ENCODE measurements around the gene GRIA1. TPM values are rescaled to one million over a fixed set of nuclear protein-coding genes. Genes with fewer than 3 reads are reported as not detected.

The GRIA1 gene
- total RNA-seq, 2 donors from 2014 or later: 1.2 TPM; not detected in 1

- H3K27me3 ChIP-seq (ENCODE audit: control insufficient read depth, insufficient read depth, low read length, poor library complexity, severe bottlenecking): no peaks in the 10 kb centered on the region
- Mint-ChIP-seq H3K36me3 (ENCODE audit: low read depth) (no peaks in the 10 kb centered on the region), H3K4me1 (peaks cover 2% of the 10 kb centered on the region), H3K4me3 (no peak overlapping the region), H3K27ac (no peak overlapping the region), H3K27me3 (ENCODE audit: insufficient read depth) (no peaks in the 10 kb centered on the region), H3K9me3 (no peaks in the 10 kb centered on the region)
- H3K4me1 ChIP-seq (ENCODE audit: control insufficient read depth, insufficient read depth, low read length): no peaks in the 10 kb centered on the region
- no peak for DNase-seq
- no peak overlapping the region for H3K9ac ChIP-seq (ENCODE audit: extremely low read depth, low read length, poor library complexity, severe bottlenecking)
- TF ChIP-seq, protein P1, sequence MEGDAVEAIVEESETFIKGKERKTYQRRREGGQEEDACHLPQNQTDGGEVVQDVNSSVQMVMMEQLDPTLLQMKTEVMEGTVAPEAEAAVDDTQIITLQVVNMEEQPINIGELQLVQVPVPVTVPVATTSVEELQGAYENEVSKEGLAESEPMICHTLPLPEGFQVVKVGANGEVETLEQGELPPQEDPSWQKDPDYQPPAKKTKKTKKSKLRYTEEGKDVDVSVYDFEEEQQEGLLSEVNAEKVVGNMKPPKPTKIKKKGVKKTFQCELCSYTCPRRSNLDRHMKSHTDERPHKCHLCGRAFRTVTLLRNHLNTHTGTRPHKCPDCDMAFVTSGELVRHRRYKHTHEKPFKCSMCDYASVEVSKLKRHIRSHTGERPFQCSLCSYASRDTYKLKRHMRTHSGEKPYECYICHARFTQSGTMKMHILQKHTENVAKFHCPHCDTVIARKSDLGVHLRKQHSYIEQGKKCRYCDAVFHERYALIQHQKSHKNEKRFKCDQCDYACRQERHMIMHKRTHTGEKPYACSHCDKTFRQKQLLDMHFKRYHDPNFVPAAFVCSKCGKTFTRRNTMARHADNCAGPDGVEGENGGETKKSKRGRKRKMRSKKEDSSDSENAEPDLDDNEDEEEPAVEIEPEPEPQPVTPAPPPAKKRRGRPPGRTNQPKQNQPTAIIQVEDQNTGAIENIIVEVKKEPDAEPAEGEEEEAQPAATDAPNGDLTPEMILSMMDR (conservative IDR thresholded peaks at IDR 0.05): no peak
- H3K27ac ChIP-seq (ENCODE audit: low read depth, low read length): no peak overlapping the region
- H3K4me3 ChIP-seq (ENCODE audit: low read length): no peak overlapping the region
- H3K9me3 ChIP-seq (ENCODE audit: control insufficient read depth, low read length): peaks cover 3% of the 10 kb centered on the region
- 67 to 69% methylated on average over 1 of the region's 1 CpG for WGBS, 2 experiments (ENCODE audit: insufficient coverage in 1 of 2, insufficient read length in 1 of 2)
- H3K36me3 ChIP-seq (ENCODE audit: control insufficient read depth, insufficient read depth, low read length): no peaks in the 10 kb centered on the region
Measured at GRCh38 chr5:153562189-153562588, 71.7 kb downstream of the GRIA1 start.

GRCh38 chr5:153565822-153566221 lies 75.4 kb downstream of the GRIA1 start:
- Histone ChIP-seq H3K27me3 (ENCODE audit: control insufficient read depth, insufficient read depth, low read length, poor library complexity, severe bottlenecking) (no peaks in the 10 kb centered on the region), H3K9ac (ENCODE audit: extremely low read depth, low read length, poor library complexity, severe bottlenecking) (no peak overlapping the region), H3K27ac (ENCODE audit: low read depth, low read length) (no peak overlapping the region), H3K4me1 (ENCODE audit: control insufficient read depth, insufficient read depth, low read length) (no peaks in the 10 kb centered on the region), H3K36me3 (ENCODE audit: control insufficient read depth, insufficient read depth, low read length) (no peaks in the 10 kb centered on the region), H3K9me3 (ENCODE audit: control insufficient read depth, low read length) (no peaks in the 10 kb centered on the region), H3K4me3 (ENCODE audit: low read length) (no peak overlapping the region)
- Mint-ChIP-seq H3K4me3 (no peak overlapping the region), H3K4me1 (peaks cover 2% of the 10 kb centered on the region), H3K9me3 (no peaks in the 10 kb centered on the region), H3K27ac (no peak overlapping the region), H3K27me3 (ENCODE audit: insufficient read depth) (no peaks in the 10 kb centered on the region), H3K36me3 (ENCODE audit: low read depth) (no peaks in the 10 kb centered on the region)
- 73% methylated on average over 1 of the region's 1 CpG; no CpG with 5 or more reads in 1 of the 2 experiments for WGBS, 2 experiments (ENCODE audit: insufficient coverage in 1 of 2, insufficient read length in 1 of 2)
- TF ChIP-seq, protein P1 (conservative IDR thresholded peaks at IDR 0.05): no peak
- DNase-seq: no peak

GRCh38 chr5:153569036-153569435 lies 78.6 kb downstream of the GRIA1 start:
- no peaks in the 10 kb centered on the region for H3K4me1 ChIP-seq (ENCODE audit: control insufficient read depth, insufficient read depth, low read length)
- no peak overlapping the region for H3K4me3 ChIP-seq (ENCODE audit: low read length)
- H3K27ac ChIP-seq (ENCODE audit: low read depth, low read length): no peak overlapping the region
- H3K4me3 Mint-ChIP-seq: no peak overlapping the region
- H3K36me3 ChIP-seq (ENCODE audit: control insufficient read depth, insufficient read depth, low read length): no peaks in the 10 kb centered on the region
- no peak for DNase-seq
- no peaks in the 10 kb centered on the region for H3K36me3 Mint-ChIP-seq (ENCODE audit: low read depth)
- no peaks in the 10 kb centered on the region for H3K27me3 ChIP-seq (ENCODE audit: control insufficient read depth, insufficient read depth, low read length, poor library complexity, severe bottlenecking)
- H3K27me3 Mint-ChIP-seq (ENCODE audit: insufficient read depth): no peaks in the 10 kb centered on the region
- no peak overlapping the region for H3K27ac Mint-ChIP-seq
- no peaks in the 10 kb centered on the region for H3K9me3 ChIP-seq (ENCODE audit: control insufficient read depth, low read length)
- 93 to 100% methylated on average over 1 of the region's 1 CpG for WGBS, 2 experiments (ENCODE audit: insufficient coverage in 1 of 2, insufficient read length in 1 of 2)
- no peaks in the 10 kb centered on the region for H3K4me1 Mint-ChIP-seq
- H3K9me3 Mint-ChIP-seq: no peaks in the 10 kb centered on the region
- H3K9ac ChIP-seq (ENCODE audit: extremely low read depth, low read length, poor library complexity, severe bottlenecking): no peak overlapping the region
- TF ChIP-seq, protein P1 (conservative IDR thresholded peaks at IDR 0.05): no peak

Measured in endodermal cell (in vitro differentiated cells).